ENCODE results near the gene NR2F2.

The NR2F2 gene

GRCh38 chr15:96355568-96356187, 25.2 kb downstream of the NR2F2 start:
- DNase-seq: no peak

GRCh38 chr15:96356494-96357455, 26.3 kb downstream of the NR2F2 start:
- peak; percentile 67 for DNase-seq

GRCh38 chr15:96358001-96358801, 27.7 kb downstream of the NR2F2 start:
- no peak for DNase-seq

GRCh38 chr15:96358821-96359615, 28.5 kb downstream of the NR2F2 start:
- DNase-seq: no peak

- DNase-seq: no peak
These were observed 29.4 kb downstream of the NR2F2 start for GRCh38 chr15:96359616-96360521.

GRCh38 chr15:96360581-96361308, 30.2 kb downstream of the NR2F2 start:
- DNase-seq: no peak

- DNase-seq: no peak
These were observed 31.0 kb downstream of the NR2F2 start for GRCh38 chr15:96361309-96362010.

GRCh38 chr15:96362011-96362754, 31.7 kb downstream of the NR2F2 start:
- no peak for DNase-seq

GRCh38 chr15:96362755-96363651, 32.5 kb downstream of the NR2F2 start:
- no peak for DNase-seq

GRCh38 chr15:96363707-96364106, 33.2 kb downstream of the NR2F2 start:
- DNase-seq: no peak

GRCh38 chr15:96365781-96366525, 35.5 kb downstream of the NR2F2 start:
- no peak for DNase-seq

- no peak for DNase-seq
These were observed 36.0 kb downstream of the NR2F2 start for GRCh38 chr15:96366526-96366877.

GRCh38 chr15:96367311-96368200, 37.1 kb downstream of the NR2F2 start:
- DNase-seq: no peak

GRCh38 chr15:96369351-96369750, 38.9 kb downstream of the NR2F2 start:
- DNase-seq: no peak

- DNase-seq: no peak
These were observed 39.5 kb downstream of the NR2F2 start for GRCh38 chr15:96369825-96370621.

- no peak for DNase-seq
These were observed 42.1 kb downstream of the NR2F2 start for GRCh38 chr15:96372554-96372953.
